GM18858 (cell line): ENCODE data around the gene SIPA1L3.
A peak's percentile ranks its signal among the peaks of the same experiment; 100 is the strongest.
"Not testable (repeated sequence)": the region's sequence is repeated elsewhere in the genome, so short reads cannot be mapped to it uniquely, and the experiment has no call there.

Source experiments
- ATAC-seq: cut with Tn5 transposase; IDR thresholded peaks from one replicate; pipeline ENCODE4 v1.9.1; 2021; ENCODE audit not compliant: unreplicated experiment

The SIPA1L3 gene

GRCh38 chr19:37906869-37907734 lies at the start of gene SIPA1L3:
SIPA1L3 (plus strand) TSS chr19:37907208; CDS start chr19:38081566, 174,358 bp downstream.
- ATAC-seq = peak; percentile 78

GRCh38 chr19:37864501-37864900 lies 42.5 kb upstream of the SIPA1L3 start:
- ATAC-seq = no peak

GRCh38 chr19:37865930-37866329 lies 41.1 kb upstream of the SIPA1L3 start:
- not testable (repeated sequence) for ATAC-seq

- no peak for ATAC-seq
Measured at GRCh38 chr19:37867831-37868230, 39.2 kb upstream of the SIPA1L3 start.

GRCh38 chr19:37869766-37870340 lies 37.2 kb upstream of the SIPA1L3 start:
- no peak for ATAC-seq

GRCh38 chr19:37872383-37872782 lies 34.6 kb upstream of the SIPA1L3 start:
- no peak for ATAC-seq

GRCh38 chr19:37874784-37875183 lies 32.2 kb upstream of the SIPA1L3 start:
- ATAC-seq = no peak

- ATAC-seq = no peak
Measured at GRCh38 chr19:37876032-37876431, 31.0 kb upstream of the SIPA1L3 start.

- no peak for ATAC-seq
Measured at GRCh38 chr19:37877147-37877546, 29.9 kb upstream of the SIPA1L3 start.

GRCh38 chr19:37885392-37885791 lies 21.6 kb upstream of the SIPA1L3 start:
- no peak for ATAC-seq

- no peak for ATAC-seq
Measured at GRCh38 chr19:37886571-37886970, 20.4 kb upstream of the SIPA1L3 start.

- no peak for ATAC-seq
Measured at GRCh38 chr19:37893845-37894575, 13.0 kb upstream of the SIPA1L3 start.

- ATAC-seq = no peak
Measured at GRCh38 chr19:37896180-37896579, 10.8 kb upstream of the SIPA1L3 start.

- ATAC-seq = no peak
Measured at GRCh38 chr19:37899453-37899852, 7.6 kb upstream of the SIPA1L3 start.

GRCh38 chr19:37899966-37900365 lies 7.0 kb upstream of the SIPA1L3 start:
- ATAC-seq = no peak

- no peak for ATAC-seq
Measured at GRCh38 chr19:37902668-37903067, 4.3 kb upstream of the SIPA1L3 start.

- ATAC-seq = no peak
Measured at GRCh38 chr19:37903096-37903495, 3.9 kb upstream of the SIPA1L3 start.

GRCh38 chr19:37905946-37906868 lies 801 bp upstream of the SIPA1L3 start, which contains the start of gene WDR87:
WDR87 (minus strand) TSS chr19:37906594; CDS start chr19:37898239, 8,355 bp downstream.
- ATAC-seq = no peak

- no peak for ATAC-seq
Measured at GRCh38 chr19:37907735-37908455, 887 bp downstream of the SIPA1L3 start.

- ATAC-seq = no peak
Measured at GRCh38 chr19:37909661-37910199, 2.7 kb downstream of the SIPA1L3 start.
